NCI-H2196 treated with DMSO at 0.1 percent for 48 hours (cell line): Measurements from ENCODE around the gene VPS41.
"Not testable (repeated sequence)": the region's sequence is repeated elsewhere in the genome, so short reads cannot be mapped to it uniquely, and the experiment has no call there.

ENCODE experiments used
- DNase-seq: peaks from one replicate; lab custom pipeline; 2025; ENCODE audit not compliant: unreplicated experiment; lab: John Stamatoyannopoulos, UW

Gene VPS41

GRCh38 chr7:38908759-38909335, at the start of gene VPS41:
TSS of gene VPS41 (minus strand) at chr7:38909191. CDS start at chr7:38909174, 17 bp downstream.
- DNase-seq: peak; percentile 50

DNA sequence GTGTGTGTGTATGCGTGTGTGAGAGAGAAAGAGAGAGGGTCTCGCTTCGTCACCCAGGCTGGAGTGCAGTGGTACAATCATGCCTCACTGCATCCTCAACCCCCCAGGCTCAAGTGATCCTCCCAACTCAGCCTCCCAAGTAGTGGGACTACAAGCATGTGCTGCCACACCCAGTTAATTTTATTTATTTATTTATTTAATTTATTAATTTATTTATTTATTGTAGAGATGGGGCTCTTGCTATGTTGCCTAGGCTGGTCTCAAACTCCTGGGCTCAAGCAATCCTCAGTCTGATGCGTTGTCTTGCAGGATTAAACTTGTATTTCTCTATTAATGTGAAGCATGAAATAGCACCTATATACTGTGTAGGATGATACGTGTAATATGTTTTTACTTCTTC, 46.9 kb upstream of the VPS41 start:
- no peak for DNase-seq

DNA sequence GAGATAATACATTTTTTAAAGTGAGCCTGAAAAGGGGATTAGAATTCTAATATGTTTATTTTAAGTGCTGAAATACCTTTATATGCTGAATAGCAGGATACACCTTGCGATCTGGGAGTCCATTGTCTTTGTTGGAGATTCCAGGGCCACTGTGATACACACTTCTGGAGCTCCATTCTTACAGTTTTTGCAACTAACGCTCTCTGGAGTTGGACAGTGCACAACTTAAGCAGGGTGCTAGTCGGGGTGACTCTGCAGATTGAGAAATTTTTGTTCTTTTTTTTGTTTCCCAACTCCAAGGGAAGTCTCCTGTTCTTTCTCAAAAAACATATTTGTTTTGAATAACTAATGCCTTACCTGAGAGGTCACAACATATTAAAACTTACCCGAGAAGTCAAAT, 45.0 kb upstream of the VPS41 start:
- no peak for DNase-seq

DNA sequence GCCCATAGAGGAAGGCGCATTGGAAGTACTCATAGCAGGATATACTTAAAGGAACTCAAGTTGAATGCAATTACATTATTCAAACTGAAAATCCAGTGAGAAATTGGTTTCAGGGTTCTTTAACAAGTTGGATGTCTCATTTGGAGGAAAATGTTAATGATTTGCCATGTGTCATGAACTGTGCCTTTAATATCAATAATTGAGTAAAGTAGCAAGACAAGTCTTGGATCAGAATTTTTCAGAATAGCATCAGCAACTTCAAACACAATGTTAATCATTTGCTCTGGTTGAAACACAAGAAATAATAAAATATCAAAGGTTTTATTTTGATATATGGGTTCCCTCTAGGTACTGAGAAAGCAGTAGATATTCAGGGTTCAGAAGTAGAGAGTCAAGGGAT, 44.2 kb upstream of the VPS41 start:
- no peak for DNase-seq

GRCh38 chr7:38951213-38951612, 42.2 kb upstream of the VPS41 start:
- no peak for DNase-seq

GRCh38 chr7:38950309-38950708, 41.3 kb upstream of the VPS41 start:
- DNase-seq: no peak

DNA sequence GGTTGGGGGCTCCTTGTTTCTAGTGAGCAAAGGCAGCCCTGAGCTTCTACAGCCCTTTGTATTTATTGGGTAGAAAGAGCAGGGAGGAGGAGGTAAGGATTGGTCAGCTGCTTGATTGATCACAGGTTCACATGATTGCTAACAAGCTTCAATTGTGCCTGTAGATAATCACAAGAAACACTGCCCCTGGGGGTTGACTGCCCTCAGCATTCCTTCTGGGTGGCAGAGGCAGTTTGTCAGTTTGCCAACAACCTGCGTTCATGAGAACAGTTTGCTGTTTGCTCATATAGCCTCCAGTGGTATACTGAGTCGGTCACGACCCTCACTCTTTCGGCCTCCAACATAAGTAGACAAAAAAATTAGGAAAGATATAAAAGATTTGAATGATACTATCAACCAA, 38.5 kb upstream of the VPS41 start:
- DNase-seq: not testable (repeated sequence)

DNA sequence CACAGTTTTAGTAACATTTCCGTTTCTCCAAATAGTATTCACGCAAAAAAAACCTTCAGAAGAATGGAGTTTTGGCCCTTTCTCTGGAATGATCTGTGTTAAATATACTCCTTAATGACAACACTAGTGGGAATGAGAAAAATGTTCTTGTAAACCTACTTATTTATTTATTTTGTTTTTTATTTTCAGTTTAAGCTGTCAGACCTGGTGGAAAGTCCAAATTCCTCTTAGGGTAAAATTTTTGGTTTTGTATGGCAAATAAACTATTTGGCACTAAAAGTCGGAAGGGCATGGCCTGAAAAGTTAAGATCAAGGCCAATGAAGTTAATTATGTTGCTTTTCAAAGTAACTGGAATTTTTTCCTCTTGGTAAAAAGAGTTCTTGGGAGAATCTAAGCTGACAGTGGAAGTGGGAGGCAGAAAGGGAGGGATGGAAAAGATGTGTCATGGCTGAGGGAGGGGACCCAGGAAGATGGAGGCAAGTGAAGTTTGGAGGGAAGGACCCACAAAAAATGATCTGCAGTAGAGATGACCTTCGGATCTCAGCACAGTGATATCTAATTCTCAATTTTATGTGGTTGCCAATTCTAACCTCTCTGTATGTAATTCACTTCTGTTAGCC, 33.5 kb upstream of the VPS41 start:
- no peak for DNase-seq

- no peak for DNase-seq
These were observed 31.8 kb upstream of the VPS41 start for GRCh38 chr7:38940774-38941173.

DNA sequence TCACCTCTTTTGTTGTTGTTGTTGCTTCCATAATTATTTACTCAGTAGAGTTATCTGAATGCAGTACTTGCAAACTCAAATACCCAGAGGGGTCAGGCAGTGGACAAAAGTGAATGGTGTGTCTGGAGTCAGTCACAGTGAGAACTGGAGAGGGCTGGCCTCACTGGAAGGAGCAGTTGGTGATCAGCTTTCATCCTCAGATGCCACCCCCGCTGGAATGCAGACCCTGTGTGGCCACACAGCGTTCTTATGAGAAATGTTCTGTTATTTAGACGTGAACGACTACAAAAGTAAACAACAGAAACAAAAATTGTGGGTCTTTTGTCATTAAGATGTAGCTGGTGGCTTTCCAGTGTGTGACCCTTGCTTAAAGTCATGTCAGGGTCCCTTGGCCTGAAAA, 29.6 kb upstream of the VPS41 start:
- DNase-seq: no peak

GRCh38 chr7:38938001-38938485, 29.1 kb upstream of the VPS41 start:
- DNase-seq: no peak

- no peak for DNase-seq
These were observed 27.6 kb upstream of the VPS41 start for GRCh38 chr7:38936641-38937040.

DNA sequence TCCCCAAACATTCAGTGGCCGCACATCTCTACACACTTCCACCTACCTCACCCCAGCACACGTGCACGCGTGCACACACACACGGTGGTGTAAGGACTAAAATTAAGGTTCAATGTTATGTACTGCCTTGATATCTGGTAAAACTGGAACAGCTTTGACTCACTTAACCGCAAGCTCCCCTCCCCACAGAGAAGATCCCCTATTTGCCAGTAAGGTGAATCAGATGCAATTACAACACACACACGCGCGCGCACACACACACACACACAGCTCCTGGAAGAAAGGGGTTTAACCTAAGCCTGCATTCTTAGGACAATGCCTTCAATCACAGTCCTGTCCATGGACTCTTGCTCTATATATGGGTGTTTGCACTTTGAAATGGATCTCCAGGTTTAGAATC, 25.5 kb upstream of the VPS41 start:
- DNase-seq: no peak

GRCh38 chr7:38934051-38934450, 25.1 kb upstream of the VPS41 start:
- no peak for DNase-seq

GRCh38 chr7:38932509-38933168, 23.6 kb upstream of the VPS41 start:
- DNase-seq: no peak

DNA sequence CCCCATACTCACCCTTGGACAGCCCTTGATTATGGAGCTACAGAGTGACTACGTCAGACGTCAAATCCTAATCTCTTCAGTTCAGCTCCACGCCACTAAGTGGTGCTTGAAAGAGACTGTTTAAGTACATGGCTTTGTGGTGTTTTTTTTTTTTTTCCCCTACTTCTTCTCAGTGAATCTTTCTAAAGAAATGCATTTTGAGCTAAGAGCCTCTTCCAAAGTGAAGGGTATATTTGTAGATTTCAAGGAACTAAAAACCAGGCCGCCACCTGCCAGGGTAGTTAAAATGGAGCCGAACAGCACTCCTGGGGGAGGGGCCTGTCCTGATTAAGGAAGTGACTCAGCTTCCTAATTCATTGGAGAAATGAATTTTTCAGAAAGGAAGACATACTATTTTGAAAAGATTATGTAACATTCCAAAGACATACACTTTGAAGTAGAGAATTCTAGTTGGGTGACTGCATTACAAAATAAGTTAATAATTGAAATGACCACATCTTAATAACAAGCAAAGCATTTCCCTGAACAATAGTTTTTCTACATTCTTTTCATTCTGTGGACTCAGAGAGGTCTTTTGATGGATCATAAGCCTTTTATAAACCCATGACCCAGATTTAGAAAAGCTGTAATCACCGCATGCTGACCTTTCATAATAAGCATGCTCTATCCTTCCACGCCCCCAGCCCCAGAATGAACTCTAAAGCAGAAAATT, 20.6 kb upstream of the VPS41 start:
- no peak for DNase-seq

GRCh38 chr7:38928506-38928905, 19.5 kb upstream of the VPS41 start:
- DNase-seq: no peak

DNA sequence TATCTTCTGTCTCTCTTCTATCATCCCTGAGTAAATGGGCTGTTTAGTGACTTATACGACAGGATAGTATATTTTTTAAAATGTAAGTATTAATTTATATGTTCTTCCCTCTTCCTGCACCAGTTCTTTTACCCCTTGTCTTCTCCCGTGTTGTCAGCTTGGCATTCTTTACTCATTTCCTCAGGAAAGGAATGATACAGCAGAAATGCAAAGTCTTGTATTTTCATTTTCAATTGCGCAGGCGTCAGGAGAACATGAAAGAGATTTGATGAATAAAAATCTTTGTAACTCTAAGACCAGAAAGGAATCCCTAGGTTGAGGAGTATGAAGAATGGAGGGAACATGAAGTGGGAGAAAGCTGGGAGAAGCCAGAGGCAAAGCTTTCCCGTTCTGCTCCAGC, 18.8 kb upstream of the VPS41 start:
- DNase-seq: no peak

- no peak for DNase-seq
These were observed 11.7 kb upstream of the VPS41 start for GRCh38 chr7:38920731-38921130.

- DNase-seq: no peak
These were observed 7.4 kb upstream of the VPS41 start for GRCh38 chr7:38916396-38916795.

- no peak for DNase-seq
These were observed 879 bp upstream of the VPS41 start for GRCh38 chr7:38909870-38910269.

GRCh38 chr7:38907766-38908165, 1.2 kb downstream of the VPS41 start:
- no peak for DNase-seq
